ENCODE measurements around the gene OGT.
"Not testable (repeated sequence)": the region's sequence is repeated elsewhere in the genome, so short reads cannot be mapped to it uniquely, and the experiment has no call there.

The OGT gene

GRCh38 chrX:71540801-71541200 lies 7.9 kb downstream of the OGT start:
- DNase-seq (ENCODE audit: low spot score), result no peak

- DNase-seq (ENCODE audit: low spot score), result no peak
Measured at GRCh38 chrX:71541210-71542022, 8.5 kb downstream of the OGT start.

- no peak for DNase-seq (ENCODE audit: low spot score)
Measured at GRCh38 chrX:71542411-71542810, 9.5 kb downstream of the OGT start.

GRCh38 chrX:71542825-71543224 lies 9.9 kb downstream of the OGT start:
- DNase-seq (ENCODE audit: low spot score), result no peak

- peak; percentile 28 for DNase-seq (ENCODE audit: low spot score)
Measured at GRCh38 chrX:71543316-71543715, 10.4 kb downstream of the OGT start.

GRCh38 chrX:71545364-71545763 lies 12.5 kb downstream of the OGT start:
- no peak for DNase-seq (ENCODE audit: low spot score)

GRCh38 chrX:71546879-71547278 lies 14.0 kb downstream of the OGT start:
- no peak for DNase-seq (ENCODE audit: low spot score)

GRCh38 chrX:71547339-71547738 lies 14.4 kb downstream of the OGT start:
- DNase-seq (ENCODE audit: low spot score), result no peak

GRCh38 chrX:71549986-71550385 lies 17.1 kb downstream of the OGT start:
- no peak for DNase-seq (ENCODE audit: low spot score)

GRCh38 chrX:71550578-71550977 lies 17.7 kb downstream of the OGT start:
- DNase-seq (ENCODE audit: low spot score), result no peak

GRCh38 chrX:71556036-71556435 lies 23.1 kb downstream of the OGT start:
- no peak for DNase-seq (ENCODE audit: low spot score)

GRCh38 chrX:71558920-71559319 lies 26.0 kb downstream of the OGT start:
- no peak for DNase-seq (ENCODE audit: low spot score)

- not testable (repeated sequence) for DNase-seq (ENCODE audit: low spot score)
Measured at GRCh38 chrX:71559773-71560172, 26.9 kb downstream of the OGT start.

- no peak for DNase-seq (ENCODE audit: low spot score)
Measured at GRCh38 chrX:71563921-71564320, 31.0 kb downstream of the OGT start.

- no peak for DNase-seq (ENCODE audit: low spot score)
Measured at GRCh38 chrX:71565474-71566041, 32.7 kb downstream of the OGT start.

- not testable (repeated sequence) for DNase-seq (ENCODE audit: low spot score)
Measured at GRCh38 chrX:71571390-71571789, 38.5 kb downstream of the OGT start.

- no peak for DNase-seq (ENCODE audit: low spot score)
Measured at GRCh38 chrX:71573590-71573989, 40.7 kb downstream of the OGT start.

GRCh38 chrX:71577682-71578081 lies 44.8 kb downstream of the OGT start:
- no peak for DNase-seq (ENCODE audit: low spot score)

GRCh38 chrX:71578253-71579135 lies 45.6 kb downstream of the OGT start, which contains the start of gene GCNA:
TSS of gene GCNA (plus strand) at chrX:71578437. CDS start at chrX:71580822, 2,385 bp downstream.
- DNase-seq (ENCODE audit: low spot score), result no peak

GRCh38 chrX:71579136-71579989 lies 46.5 kb downstream of the OGT start:
- DNase-seq (ENCODE audit: low spot score), result no peak

- no peak for DNase-seq (ENCODE audit: low spot score)
Measured at GRCh38 chrX:71579990-71580380, 47.1 kb downstream of the OGT start.

- no peak for DNase-seq (ENCODE audit: low spot score)
Measured at GRCh38 chrX:71581210-71581609, 48.3 kb downstream of the OGT start.
